ENCODE results near the gene EFNB2.

EFNB2 gene

GRCh38 chr13:106472621-106473020, 62.8 kb downstream of the EFNB2 start:
- TF ChIP-seq CTCF (IDR thresholded peaks at IDR 0.05; ENCODE audit: insufficient read depth, low read length) (no peak), GABPA (IDR thresholded peaks at IDR 0.05; ENCODE audit: low read depth) (no peak), POLR2AphosphoS5 (IDR thresholded peaks at IDR 0.05; ENCODE audit: low read depth) (no peak), SPI1 (IDR thresholded peaks at IDR 0.05; ENCODE audit: borderline replicate concordance, low read depth) (no peak)
- TF ChIP-seq, protein P1, sequence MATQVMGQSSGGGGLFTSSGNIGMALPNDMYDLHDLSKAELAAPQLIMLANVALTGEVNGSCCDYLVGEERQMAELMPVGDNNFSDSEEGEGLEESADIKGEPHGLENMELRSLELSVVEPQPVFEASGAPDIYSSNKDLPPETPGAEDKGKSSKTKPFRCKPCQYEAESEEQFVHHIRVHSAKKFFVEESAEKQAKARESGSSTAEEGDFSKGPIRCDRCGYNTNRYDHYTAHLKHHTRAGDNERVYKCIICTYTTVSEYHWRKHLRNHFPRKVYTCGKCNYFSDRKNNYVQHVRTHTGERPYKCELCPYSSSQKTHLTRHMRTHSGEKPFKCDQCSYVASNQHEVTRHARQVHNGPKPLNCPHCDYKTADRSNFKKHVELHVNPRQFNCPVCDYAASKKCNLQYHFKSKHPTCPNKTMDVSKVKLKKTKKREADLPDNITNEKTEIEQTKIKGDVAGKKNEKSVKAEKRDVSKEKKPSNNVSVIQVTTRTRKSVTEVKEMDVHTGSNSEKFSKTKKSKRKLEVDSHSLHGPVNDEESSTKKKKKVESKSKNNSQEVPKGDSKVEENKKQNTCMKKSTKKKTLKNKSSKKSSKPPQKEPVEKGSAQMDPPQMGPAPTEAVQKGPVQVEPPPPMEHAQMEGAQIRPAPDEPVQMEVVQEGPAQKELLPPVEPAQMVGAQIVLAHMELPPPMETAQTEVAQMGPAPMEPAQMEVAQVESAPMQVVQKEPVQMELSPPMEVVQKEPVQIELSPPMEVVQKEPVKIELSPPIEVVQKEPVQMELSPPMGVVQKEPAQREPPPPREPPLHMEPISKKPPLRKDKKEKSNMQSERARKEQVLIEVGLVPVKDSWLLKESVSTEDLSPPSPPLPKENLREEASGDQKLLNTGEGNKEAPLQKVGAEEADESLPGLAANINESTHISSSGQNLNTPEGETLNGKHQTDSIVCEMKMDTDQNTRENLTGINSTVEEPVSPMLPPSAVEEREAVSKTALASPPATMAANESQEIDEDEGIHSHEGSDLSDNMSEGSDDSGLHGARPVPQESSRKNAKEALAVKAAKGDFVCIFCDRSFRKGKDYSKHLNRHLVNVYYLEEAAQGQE (IDR thresholded peaks at IDR 0.05; ENCODE audit: insufficient replicate concordance, low read depth), result no peak
- Histone ChIP-seq H3K4me3 (replicated peaks; ENCODE audit: insufficient read depth, low read length) (no peak overlapping the region), H3K27me3 (ENCODE audit: insufficient read depth, poor library complexity, severe bottlenecking) (no peaks in the 10 kb centered on the region), H3K27ac (replicated peaks) (no peak overlapping the region)
- no peak for DNase-seq (ENCODE audit: low read depth in 1 of 2, low spot score in 1 of 2)

GRCh38 chr13:106471957-106472543, 63.4 kb downstream of the EFNB2 start:
- TF ChIP-seq POLR2AphosphoS5 (IDR thresholded peaks at IDR 0.05; ENCODE audit: low read depth) (no peak), GABPA (IDR thresholded peaks at IDR 0.05; ENCODE audit: low read depth) (no peak), SPI1 (IDR thresholded peaks at IDR 0.05; ENCODE audit: borderline replicate concordance, low read depth) (no peak), CTCF (IDR thresholded peaks at IDR 0.05; ENCODE audit: insufficient read depth, low read length) (no peak)
- TF ChIP-seq, protein P1 (IDR thresholded peaks at IDR 0.05; ENCODE audit: insufficient replicate concordance, low read depth), result no peak
- DNase-seq (ENCODE audit: low read depth in 1 of 2, low spot score in 1 of 2), result no peak

GRCh38 chr13:106470576-106470975, 64.9 kb downstream of the EFNB2 start:
- no peaks in the 10 kb centered on the region for H3K27me3 ChIP-seq (ENCODE audit: insufficient read depth, poor library complexity, severe bottlenecking)
- no peak overlapping the region for H3K4me3 ChIP-seq (replicated peaks; ENCODE audit: insufficient read depth, low read length)
- H3K27ac ChIP-seq (replicated peaks), result no peak overlapping the region
- no peak for TF ChIP-seq CTCF (IDR thresholded peaks at IDR 0.05; ENCODE audit: insufficient read depth, low read length)
- TF ChIP-seq SPI1 (IDR thresholded peaks at IDR 0.05; ENCODE audit: borderline replicate concordance, low read depth), result no peak
- TF ChIP-seq GABPA (IDR thresholded peaks at IDR 0.05; ENCODE audit: low read depth), result no peak
- TF ChIP-seq, protein P1 (IDR thresholded peaks at IDR 0.05; ENCODE audit: insufficient replicate concordance, low read depth), result no peak
- TF ChIP-seq POLR2AphosphoS5 (IDR thresholded peaks at IDR 0.05; ENCODE audit: low read depth), result no peak
- DNase-seq (ENCODE audit: low read depth in 1 of 2, low spot score in 1 of 2), result no peak

More at GRCh38 chr13:106471957-106472543, 63.4 kb downstream of the EFNB2 start:
- H3K4me3 ChIP-seq (replicated peaks; ENCODE audit: insufficient read depth, low read length), result no peak overlapping the region
- H3K27me3 ChIP-seq (ENCODE audit: insufficient read depth, poor library complexity, severe bottlenecking), result no peaks in the 10 kb centered on the region
- no peak overlapping the region for H3K27ac ChIP-seq (replicated peaks)

Measured in HL-60 (cell line).